ENCODE data around the gene SMIM22.

SMIM22 gene

GRCh38 chr16:4801051-4801961 is 6.1 kb downstream of the SMIM22 start:
- Histone ChIP-seq H3K9ac (ENCODE audit: low read depth, low read length) (peak overlapping the region; percentile 65), H3K4me1 (ENCODE audit: control insufficient read depth, insufficient read depth, low read length) (no peaks in the 10 kb centered on the region), H3K4me3 (ENCODE audit: low read depth, low read length) (peak overlapping the region; percentile 63), H3K9me3 (ENCODE audit: control insufficient read depth, insufficient read depth, low read length) (no peaks in the 10 kb centered on the region), H3K27me3 (ENCODE audit: control insufficient read depth, insufficient read depth, low read length) (no peaks in the 10 kb centered on the region), H3K36me3 (ENCODE audit: control insufficient read depth, insufficient read depth, low read length) (peaks cover 33% of the 10 kb centered on the region)

GRCh38 chr16:4801962-4802658 is 6.9 kb downstream of the SMIM22 start, which contains the start of gene ROGDI:
Gene ROGDI (minus strand): TSS chr16:4802633. CDS start chr16:4802571, 62 bp downstream.
- H3K4me1 ChIP-seq (ENCODE audit: control insufficient read depth, insufficient read depth, low read length): no peaks in the 10 kb centered on the region
- no peaks in the 10 kb centered on the region for H3K27me3 ChIP-seq (ENCODE audit: control insufficient read depth, insufficient read depth, low read length)
- H3K9ac ChIP-seq (ENCODE audit: low read depth, low read length): peak within 1 kb of the TSS; percentile 65
- H3K9me3 ChIP-seq (ENCODE audit: control insufficient read depth, insufficient read depth, low read length): no peaks in the 10 kb centered on the region
- peak within 1 kb of the TSS; percentile 63 for H3K4me3 ChIP-seq (ENCODE audit: low read depth, low read length)
- H3K36me3 ChIP-seq (ENCODE audit: control insufficient read depth, insufficient read depth, low read length): peaks cover 34% of the 10 kb centered on the region

GRCh38 chr16:4802659-4803287 is 7.6 kb downstream of the SMIM22 start:
- Histone ChIP-seq H3K27me3 (ENCODE audit: control insufficient read depth, insufficient read depth, low read length) (no peaks in the 10 kb centered on the region), H3K9ac (ENCODE audit: low read depth, low read length) (no peak overlapping the region), H3K9me3 (ENCODE audit: control insufficient read depth, insufficient read depth, low read length) (no peaks in the 10 kb centered on the region), H3K4me3 (ENCODE audit: low read depth, low read length) (peak overlapping the region; percentile 63), H3K4me1 (ENCODE audit: control insufficient read depth, insufficient read depth, low read length) (no peaks in the 10 kb centered on the region), H3K36me3 (ENCODE audit: control insufficient read depth, insufficient read depth, low read length) (peaks cover 34% of the 10 kb centered on the region)

GRCh38 chr16:4803401-4803844 is 8.3 kb downstream of the SMIM22 start:
- no peak overlapping the region for H3K9ac ChIP-seq (ENCODE audit: low read depth, low read length)

GRCh38 chr16:4803898-4804762 is 9.0 kb downstream of the SMIM22 start:
- peaks cover 36% of the 10 kb centered on the region for H3K36me3 ChIP-seq (ENCODE audit: control insufficient read depth, insufficient read depth, low read length)
- no peak overlapping the region for H3K4me3 ChIP-seq (ENCODE audit: low read depth, low read length)
- no peaks in the 10 kb centered on the region for H3K27me3 ChIP-seq (ENCODE audit: control insufficient read depth, insufficient read depth, low read length)
- no peak overlapping the region for H3K9ac ChIP-seq (ENCODE audit: low read depth, low read length)
- H3K9me3 ChIP-seq (ENCODE audit: control insufficient read depth, insufficient read depth, low read length): no peaks in the 10 kb centered on the region
- H3K4me1 ChIP-seq (ENCODE audit: control insufficient read depth, insufficient read depth, low read length): no peaks in the 10 kb centered on the region

More at GRCh38 chr16:4803401-4803844, 8.3 kb downstream of the SMIM22 start:
- H3K4me1 ChIP-seq (ENCODE audit: control insufficient read depth, insufficient read depth, low read length): no peaks in the 10 kb centered on the region
- peaks cover 38% of the 10 kb centered on the region for H3K36me3 ChIP-seq (ENCODE audit: control insufficient read depth, insufficient read depth, low read length)
- H3K27me3 ChIP-seq (ENCODE audit: control insufficient read depth, insufficient read depth, low read length): no peaks in the 10 kb centered on the region
- no peaks in the 10 kb centered on the region for H3K9me3 ChIP-seq (ENCODE audit: control insufficient read depth, insufficient read depth, low read length)
- peak overlapping the region; percentile 63 for H3K4me3 ChIP-seq (ENCODE audit: low read depth, low read length)

- H3K9me3 ChIP-seq (ENCODE audit: control insufficient read depth, insufficient read depth, low read length): no peaks in the 10 kb centered on the region
- peaks cover 29% of the 10 kb centered on the region for H3K36me3 ChIP-seq (ENCODE audit: control insufficient read depth, insufficient read depth, low read length)
- H3K4me1 ChIP-seq (ENCODE audit: control insufficient read depth, insufficient read depth, low read length): no peaks in the 10 kb centered on the region
- H3K4me3 ChIP-seq (ENCODE audit: low read depth, low read length): no peak overlapping the region
- no peaks in the 10 kb centered on the region for H3K27me3 ChIP-seq (ENCODE audit: control insufficient read depth, insufficient read depth, low read length)
- no peak overlapping the region for H3K9ac ChIP-seq (ENCODE audit: low read depth, low read length)
These were observed 10.1 kb downstream of the SMIM22 start for GRCh38 chr16:4805231-4805630.

GRCh38 chr16:4806280-4806679 is 11.1 kb downstream of the SMIM22 start:
- H3K27me3 ChIP-seq (ENCODE audit: control insufficient read depth, insufficient read depth, low read length): no peaks in the 10 kb centered on the region
- H3K4me3 ChIP-seq (ENCODE audit: low read depth, low read length): no peak overlapping the region
- H3K9me3 ChIP-seq (ENCODE audit: control insufficient read depth, insufficient read depth, low read length): no peaks in the 10 kb centered on the region
- H3K36me3 ChIP-seq (ENCODE audit: control insufficient read depth, insufficient read depth, low read length): peaks cover 30% of the 10 kb centered on the region
- no peak overlapping the region for H3K9ac ChIP-seq (ENCODE audit: low read depth, low read length)
- no peaks in the 10 kb centered on the region for H3K4me1 ChIP-seq (ENCODE audit: control insufficient read depth, insufficient read depth, low read length)

GRCh38 chr16:4811242-4811641 is 16.1 kb downstream of the SMIM22 start:
- Histone ChIP-seq H3K4me1 (ENCODE audit: control insufficient read depth, insufficient read depth, low read length) (no peaks in the 10 kb centered on the region), H3K4me3 (ENCODE audit: low read depth, low read length) (no peak overlapping the region), H3K9me3 (ENCODE audit: control insufficient read depth, insufficient read depth, low read length) (no peaks in the 10 kb centered on the region), H3K9ac (ENCODE audit: low read depth, low read length) (no peak overlapping the region), H3K27me3 (ENCODE audit: control insufficient read depth, insufficient read depth, low read length) (no peaks in the 10 kb centered on the region), H3K36me3 (ENCODE audit: control insufficient read depth, insufficient read depth, low read length) (peaks cover 40% of the 10 kb centered on the region)

- Histone ChIP-seq H3K9me3 (ENCODE audit: control insufficient read depth, insufficient read depth, low read length) (no peaks in the 10 kb centered on the region), H3K9ac (ENCODE audit: low read depth, low read length) (no peak overlapping the region), H3K36me3 (ENCODE audit: control insufficient read depth, insufficient read depth, low read length) (peaks cover 36% of the 10 kb centered on the region), H3K4me3 (ENCODE audit: low read depth, low read length) (no peak overlapping the region), H3K4me1 (ENCODE audit: control insufficient read depth, insufficient read depth, low read length) (no peaks in the 10 kb centered on the region), H3K27me3 (ENCODE audit: control insufficient read depth, insufficient read depth, low read length) (no peaks in the 10 kb centered on the region)
These were observed 16.6 kb downstream of the SMIM22 start for GRCh38 chr16:4811773-4812172.

GRCh38 chr16:4813251-4814003 is 18.3 kb downstream of the SMIM22 start:
- Histone ChIP-seq H3K9ac (ENCODE audit: low read depth, low read length) (no peak overlapping the region), H3K36me3 (ENCODE audit: control insufficient read depth, insufficient read depth, low read length) (peaks cover 38% of the 10 kb centered on the region), H3K27me3 (ENCODE audit: control insufficient read depth, insufficient read depth, low read length) (no peaks in the 10 kb centered on the region), H3K9me3 (ENCODE audit: control insufficient read depth, insufficient read depth, low read length) (no peaks in the 10 kb centered on the region), H3K4me3 (ENCODE audit: low read depth, low read length) (no peak overlapping the region), H3K4me1 (ENCODE audit: control insufficient read depth, insufficient read depth, low read length) (no peaks in the 10 kb centered on the region)

All from iPS-15b (cell line).